IMR-90 (cell line): ENCODE measurements around the gene SNX32. TPM values are rescaled to one million over a fixed set of nuclear protein-coding genes. Genes with fewer than 3 reads are reported as not detected.

Source experiments
- ATAC-seq: fragments of 200-7000 bp; cut with Tn5 transposase; 2 replicates; pipeline ENCODE4 v1.9.1; 2020; ENCODE audit warnings: low read depth, mild to moderate bottlenecking, moderate library complexity
- BruUV-seq: library from RNA; stranded (reverse); fragments of 400-500 nt; replicated peaks from 2 replicates; lab custom pipeline; 2021; lab: Mats Ljungman, UMichigan
- CTCF ChIA-PET: fragments of 300-600 bp; formaldehyde crosslinking; extraction: SDS; loops from one replicate; lab custom pipeline; 2021; ENCODE audit warnings: antibody characterized with exemption; lab: Yijun Ruan, JAX
- POLR2A ChIA-PET: fragments of 300-600 bp; sonication (Branson Sonifier 250); formaldehyde crosslinking; loops from one replicate; lab custom pipeline; 2022; ENCODE audit warnings: antibody characterized with exemption; ENCODE audit not compliant: unreplicated experiment; lab: Charles Lee
- DNase-seq: peaks from one replicate; pipeline ENCODE4 v3.0.0; 2013
- H2AFZ ChIP-seq: replicated peaks from 2 replicates; pipeline ENCODE3; 2013; ENCODE audit warnings: low read length, mild to moderate bottlenecking; ENCODE audit not compliant: poor library complexity
- H2AK5ac ChIP-seq: 2 replicates; pipeline ENCODE4 v1.6.1; 2013; ENCODE audit warnings: low read depth, low read length, inconsistent platforms
- H2AK9ac ChIP-seq: replicated peaks from 2 replicates; pipeline ENCODE3; 2013; ENCODE audit warnings: mild to moderate bottlenecking, low read depth, low read length, moderate library complexity; ENCODE audit not compliant: poor library complexity
- H2BK120ac ChIP-seq: 2 replicates; pipeline ENCODE4 v1.6.1; 2013; ENCODE audit warnings: low read depth, low read length, inconsistent platforms
- H2BK15ac ChIP-seq: 3 replicates; pipeline ENCODE4 v1.6.1; 2013; ENCODE audit warnings: low read depth, low read length, inconsistent platforms
- H2BK20ac ChIP-seq: 2 replicates; pipeline ENCODE4 v1.6.1; 2013; ENCODE audit warnings: low read depth, mild to moderate bottlenecking, inconsistent platforms, low read length, moderate library complexity
- H2BK5ac ChIP-seq: 2 replicates; pipeline ENCODE4 v1.6.1; 2013; ENCODE audit warnings: mild to moderate bottlenecking, low read depth, low read length, inconsistent platforms; ENCODE audit not compliant: poor library complexity, severe bottlenecking
- H3K14ac ChIP-seq: replicated peaks from 2 replicates; pipeline ENCODE4 v1.6.1; 2013; ENCODE audit warnings: low read depth, low read length, inconsistent platforms
- H3K18ac ChIP-seq: 2 replicates; pipeline ENCODE4 v1.6.1; 2013; ENCODE audit warnings: low read depth, low read length, control low read depth
- H3K23ac ChIP-seq: 2 replicates; pipeline ENCODE4 v1.6.1; 2013; ENCODE audit warnings: low read depth, low read length, inconsistent platforms
- H3K27ac ChIP-seq: 2 replicates; pipeline ENCODE4 v1.5.1; 2013; ENCODE audit warnings: mild to moderate bottlenecking, control low read depth, low read length; ENCODE audit not compliant: insufficient read depth
- H3K27me3 ChIP-seq: 2 replicates; pipeline ENCODE4 v1.6.1; 2013; ENCODE audit warnings: low read length; ENCODE audit not compliant: control insufficient read depth, insufficient read depth
- H3K36me3 ChIP-seq: 2 replicates; pipeline ENCODE4 v1.6.1; 2013; ENCODE audit warnings: low read length, mixed read lengths; ENCODE audit not compliant: control insufficient read depth, insufficient read depth
- H3K4ac ChIP-seq: 2 replicates; pipeline ENCODE4 v1.6.1; 2013; ENCODE audit warnings: low read depth, low read length, inconsistent platforms
- H3K4me1 ChIP-seq: 2 replicates; pipeline ENCODE4 v1.6.1; 2013; ENCODE audit warnings: low read length, mixed read lengths; ENCODE audit not compliant: control insufficient read depth, insufficient read depth
- H3K4me2 ChIP-seq: 2 replicates; pipeline ENCODE4 v1.6.1; 2013; ENCODE audit warnings: low read depth, mild to moderate bottlenecking, control low read depth, low read length, moderate library complexity
- H3K4me3 ChIP-seq: 2 replicates; pipeline ENCODE4 v1.5.1; 2013; ENCODE audit warnings: low read depth, mild to moderate bottlenecking, control low read depth, low read length, moderate library complexity; ENCODE audit not compliant: insufficient read depth
- H3K56ac ChIP-seq: 2 replicates; pipeline ENCODE4 v1.6.1; 2013; ENCODE audit warnings: low read length, inconsistent platforms; ENCODE audit not compliant: insufficient read depth; ENCODE audit errors: extremely low read depth
- H3K79me1 ChIP-seq, 2 experiments: 2 replicates each; pipeline ENCODE4 v1.6.1; 2013; ENCODE audit warnings: low read length in 2 of 2, inconsistent platforms in 1 of 2, low read depth in 1 of 2
- H3K9ac ChIP-seq: 2 replicates; pipeline ENCODE4 v1.6.1; 2013; ENCODE audit warnings: low read depth, low read length, control low read depth
- H3K9me1 ChIP-seq: 2 replicates; pipeline ENCODE4 v1.6.1; 2013; ENCODE audit warnings: low read length, inconsistent platforms; ENCODE audit not compliant: insufficient read depth
- H3K9me3 ChIP-seq: 2 replicates; pipeline ENCODE4 v1.6.1; 2013; ENCODE audit warnings: low read length; ENCODE audit not compliant: control insufficient read depth, insufficient read depth
- H4K20me1 ChIP-seq: 2 replicates; pipeline ENCODE4 v1.6.1; 2013; ENCODE audit warnings: low read length, inconsistent platforms; ENCODE audit not compliant: insufficient read depth
- H4K5ac ChIP-seq: 2 replicates; pipeline ENCODE4 v1.6.1; 2013; ENCODE audit warnings: mild to moderate bottlenecking, low read depth, low read length, control low read depth
- H4K8ac ChIP-seq, 2 experiments: 2 replicates each; pipeline ENCODE4 v1.6.1; 2013; ENCODE audit warnings: low read depth in 2 of 2, low read length in 2 of 2, control low read depth in 1 of 2, inconsistent platforms in 1 of 2
- H4K91ac ChIP-seq: 2 replicates; pipeline ENCODE4 v1.6.1; 2013; ENCODE audit warnings: low read depth, low read length, inconsistent platforms; ENCODE audit not compliant: insufficient read depth
- BHLHE40 ChIP-seq: fragments of 150-350 bp; IDR thresholded peaks from 2 replicates; pipeline ENCODE4 v1.6.1; 2016; ENCODE audit warnings: mild to moderate bottlenecking, low read depth, low read length
- CEBPB ChIP-seq: IDR thresholded peaks from 2 replicates; pipeline ENCODE4 v1.6.1; 2012; ENCODE audit warnings: low read depth, low read length, improper control_type of control experiment
- CTCF ChIP-seq: conservative IDR thresholded peaks from 2 replicates; pipeline ENCODE4 v1.5.1; 2012; ENCODE audit warnings: mild to moderate bottlenecking, low read depth, low read length, improper control_type of control experiment
- FOS ChIP-seq: fragments of 150-350 bp; IDR thresholded peaks from 2 replicates; pipeline ENCODE4 v1.6.1; 2016; ENCODE audit warnings: low read depth, low read length
- MAFK ChIP-seq: IDR thresholded peaks from 2 replicates; pipeline ENCODE4 v1.6.1; 2012; ENCODE audit warnings: low read depth, low read length, improper control_type of control experiment
- MAZ ChIP-seq: IDR thresholded peaks from 2 replicates; pipeline ENCODE4 v1.6.1; 2012; ENCODE audit warnings: low read depth, mild to moderate bottlenecking, low read length, improper control_type of control experiment, moderate library complexity, borderline replicate concordance
- MXI1 ChIP-seq: IDR thresholded peaks from 2 replicates; pipeline ENCODE4 v1.6.1; 2012; ENCODE audit warnings: low read depth, mild to moderate bottlenecking, low read length, moderate library complexity, borderline replicate concordance
- NFE2L2 ChIP-seq: fragments of 150-350 bp; IDR thresholded peaks from 2 replicates; pipeline ENCODE4 v1.6.1; 2016; ENCODE audit warnings: low read depth, mild to moderate bottlenecking, low read length
- POLR2A ChIP-seq: IDR thresholded peaks from 2 replicates; pipeline ENCODE4 v1.6.1; 2012; ENCODE audit warnings: mild to moderate bottlenecking, low read depth, low read length
- RAD21 ChIP-seq: IDR thresholded peaks from 2 replicates; pipeline ENCODE4 v1.6.1; 2012; ENCODE audit warnings: low read length, improper control_type of control experiment
- RCOR1 ChIP-seq: IDR thresholded peaks from 2 replicates; pipeline ENCODE4 v1.6.1; 2012; ENCODE audit warnings: mild to moderate bottlenecking, low read length, improper control_type of control experiment; ENCODE audit not compliant: insufficient replicate concordance
- RFX5 ChIP-seq: IDR thresholded peaks from 2 replicates; pipeline ENCODE4 v1.8.0; 2012; ENCODE audit warnings: low read depth, mild to moderate bottlenecking, low read length, moderate library complexity
- SMC3 ChIP-seq: fragments of 150-350 bp; IDR thresholded peaks from 2 replicates; pipeline ENCODE4 v1.6.1; 2016; ENCODE audit warnings: low read depth, mild to moderate bottlenecking, antibody characterized with exemption, low read length, moderate library complexity
- USF2 ChIP-seq: fragments of 150-350 bp; IDR thresholded peaks from 2 replicates; pipeline ENCODE4 v1.6.1; 2017; ENCODE audit warnings: mild to moderate bottlenecking, antibody characterized with exemption, low read length, low read depth
- WGBS, 2 experiments: methylation state at CpG; one replicate each; pipeline versions ENCODE4 v1.1.5 to v1.1.7; 2013; ENCODE audit warnings: missing lambda C conversion rate in 2 of 2; ENCODE audit not compliant: insufficient read length in 1 of 2; ENCODE audit errors: extremely low coverage in 2 of 2; 5-methylcytosine and 5-hydroxymethylcytosine counted together
- dilution Hi-C: fragments of 300-500 bp; cut with HindIII; formaldehyde crosslinking; loops from one replicate; pipeline ENCODE4 v1.14.3; 2018; ENCODE audit warnings: low sequenced_read_pairs; ENCODE audit not compliant: unreplicated experiment
- in situ Hi-C: fragments of 300-500 bp; cut with MboI; formaldehyde crosslinking; loops from 3 replicates; pipeline ENCODE4 v1.14.3; 2019; ENCODE audit warnings: low sequenced_read_pairs, inconsistent platforms, mixed read lengths
- intact Hi-C: fragments of 100-400 bp; cut with micrococcal nuclease; formaldehyde crosslinking; loops from 2 replicates; pipeline ENCODE4 v1.10.0; 2022
- polyA plus RNA-seq, 3 experiments: library from polyadenylated mRNA; depleted of rRNA; stranded (reverse); fragments of >200 nt; gene quantifications; 2 replicates each; pipeline ENCODE4 v1.2.3, GENCODE V29; 2012; ENCODE audit warnings: low replicate concordance in 1 of 3
- total RNA-seq: library from RNA; depleted of rRNA; stranded (reverse); fragments of >200 nt; gene quantifications from 2 replicates; pipeline ENCODE4 v1.2.3, GENCODE V29; 2012

SNX32 gene
- total and polyA plus RNA-seq, 2 of the 4 experiments (the other 2 are of a cell fraction) = 0.36 to 0.79 TPM

GRCh38 chr11:65899356-65900124, 65.8 kb downstream of the SNX32 start:
- ChIA-PET CTCF (interaction anchor here (0.6 to 1.5 kb wide), 3 partner anchors 11 to 256 kb away, joined by 3 to 5 read pairs (median 4); partner anchors contain the start of gene FIBP), POLR2A (interaction anchor here (0.7 to 2.9 kb wide), 5 partner anchors 9 to 16 kb away, joined by 3 to 17 read pairs (median 7); partner anchors contain the start of genes CCDC85B and FIBP)
- H4K5ac ChIP-seq = peak overlapping the region; percentile 82
- H4K91ac ChIP-seq = peak overlapping the region; percentile 97
- H3K4me3 ChIP-seq = peak overlapping the region; percentile 98
- H2BK20ac ChIP-seq = peak overlapping the region; percentile 58
- H3K9me3 ChIP-seq = no peaks in the 10 kb centered on the region
- H4K8ac ChIP-seq = peak overlapping the region; percentile 88 to 93
- H3K56ac ChIP-seq = peak overlapping the region; percentile 99
- no peaks in the 10 kb centered on the region for H3K27me3 ChIP-seq
- H2AK5ac ChIP-seq = peak overlapping the region; percentile 99
- peak overlapping the region; percentile 100 for H3K23ac ChIP-seq
- DNase-seq (peak; percentile 81), ATAC-seq (peak; percentile 37)
- H3K18ac ChIP-seq = peak overlapping the region; percentile 96
- H3K4me1 ChIP-seq = peaks cover 38% of the 10 kb centered on the region
- in situ Hi-C loops = no loop called here
- no peak for TF ChIP-seq RCOR1
- TF ChIP-seq USF2 = peak; percentile 62
- peak; percentile 94; the same call in 1 of the 2 replicates for TF ChIP-seq MXI1
- TF ChIP-seq RFX5 = no peak
- TF ChIP-seq MAZ = peak; percentile 86; the same call in 1 of the 2 replicates
- peak; percentile 49; the same call in 1 of the 2 replicates for TF ChIP-seq MAFK
- TF ChIP-seq NFE2L2 = peak; percentile 97
- no peak for TF ChIP-seq SMC3
- TF ChIP-seq CEBPB = no peak
- TF ChIP-seq CTCF = peak; percentile 25; the same call in 1 of the 2 replicates
- peak; percentile 95 for TF ChIP-seq BHLHE40
- no peak for TF ChIP-seq RAD21
- TF ChIP-seq FOS = peak; percentile 80
- TF ChIP-seq POLR2A = peak; percentile 77
- peak overlapping the region; percentile 100 for H3K14ac ChIP-seq
- peaks cover 23% of the 10 kb centered on the region for H3K9me1 ChIP-seq
- H2BK15ac ChIP-seq = peak overlapping the region; percentile 60; the same call in 1 of the 3 replicates
- peak overlapping the region; percentile 90 for H2BK120ac ChIP-seq
- peak overlapping the region; percentile 99 for H3K9ac ChIP-seq
- intact Hi-C loops = loop anchor here (2.0 kb wide), 1 partner anchor 15 kb away; no protein-coding TSS in a partner anchor
- H2BK5ac ChIP-seq = peak overlapping the region; percentile 98
- dilution Hi-C loops = no loop called here
- H4K20me1 ChIP-seq = peaks cover 51% of the 10 kb centered on the region
- WGBS, 2 experiments = 0% methylated on average over 29 of the region's 78 CpGs; no CpG with 5 or more reads in 1 of the 2 experiments
- H3K4ac ChIP-seq = peak overlapping the region; percentile 99
- H2AFZ ChIP-seq = peak overlapping the region; percentile 72
- peak overlapping the region; percentile 78 for H3K4me2 ChIP-seq
- H3K27ac ChIP-seq = peak overlapping the region; percentile 100
- H2AK9ac ChIP-seq = peak overlapping the region; percentile 99
- H3K79me1 ChIP-seq = peaks cover 28 to 42% of the 10 kb centered on the region in 2 experiments
- BruUV-seq = no TSS peak
- H3K36me3 ChIP-seq = peaks cover 21% of the 10 kb centered on the region
